ENCODE results near the gene TMEM109. TPM values are rescaled to one million over a fixed set of nuclear protein-coding genes. Genes with fewer than 3 reads are reported as not detected.

Gene TMEM109
- total RNA-seq, 4 donors from 2014 or later = 35.2 to 47.2 (median 45.1) TPM

DNA sequence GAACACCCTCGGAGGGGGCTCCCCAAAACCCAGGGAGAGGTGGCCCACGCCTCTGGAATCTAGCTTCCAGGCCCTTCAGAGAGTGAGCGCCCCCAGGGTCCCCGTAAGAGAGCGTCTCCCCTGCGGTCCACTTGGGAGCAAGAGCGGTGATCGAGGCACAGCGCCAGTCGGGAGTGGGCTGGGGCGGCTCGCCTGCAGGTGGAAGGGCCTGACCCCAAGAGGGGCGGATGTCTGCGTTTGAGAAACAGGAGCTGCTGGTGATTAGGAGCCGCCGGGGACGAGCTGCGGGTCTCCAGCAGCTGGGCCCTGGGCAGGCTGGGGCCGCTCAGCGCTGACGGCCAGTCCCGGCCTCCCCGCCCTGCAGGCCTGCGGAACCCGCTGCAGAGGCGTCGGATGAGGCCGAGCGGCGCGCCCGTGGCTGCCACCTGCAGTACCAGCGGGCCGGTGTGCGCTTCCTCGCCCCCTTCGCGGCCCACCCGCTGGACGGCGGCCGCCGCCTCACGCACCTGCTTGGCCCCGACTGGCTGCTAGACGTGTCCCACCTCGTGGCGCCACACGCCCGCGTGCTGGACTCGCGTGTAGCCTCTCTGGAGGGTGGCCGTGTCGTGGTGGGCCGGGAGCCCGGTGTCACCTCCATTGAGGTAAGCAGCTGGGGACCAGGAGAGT is 20.3 kb downstream of the TMEM109 start:
- H3K36me3 ChIP-seq = no peaks in the 10 kb centered on the region
- 92% methylated on average over 34 of the region's 57 CpGs; no CpG with 5 or more reads in 1 of the 2 donors for WGBS, 2 donors (ENCODE audit: low coverage in 1 of 2)
- H3K4me1 ChIP-seq = no peaks in the 10 kb centered on the region
- H3K27me3 ChIP-seq = no peaks in the 10 kb centered on the region
- H3K9me3 ChIP-seq = no peaks in the 10 kb centered on the region
- H3K27ac ChIP-seq = no peak overlapping the region
- intact Hi-C loops (cut with DNase I; ENCODE audit: low total_unique reads) (no loop called here), in situ Hi-C loops (cut with MboI; ENCODE audit: low pct_ligation_motif_present in 1 of 4, low pct_unique_long_range_greater_than_20kb in 1 of 4, low sequenced_read_pairs in 3 of 4) (no loop called here)
- no peak for DNase-seq
- TF ChIP-seq POLR2A (IDR thresholded peaks at IDR 0.05) (no peak), POLR2AphosphoS5 (IDR thresholded peaks at IDR 0.05) (no peak), EP300 (IDR thresholded peaks at IDR 0.05; ENCODE audit: low read depth) (no peak)
- TF ChIP-seq, protein P1, sequence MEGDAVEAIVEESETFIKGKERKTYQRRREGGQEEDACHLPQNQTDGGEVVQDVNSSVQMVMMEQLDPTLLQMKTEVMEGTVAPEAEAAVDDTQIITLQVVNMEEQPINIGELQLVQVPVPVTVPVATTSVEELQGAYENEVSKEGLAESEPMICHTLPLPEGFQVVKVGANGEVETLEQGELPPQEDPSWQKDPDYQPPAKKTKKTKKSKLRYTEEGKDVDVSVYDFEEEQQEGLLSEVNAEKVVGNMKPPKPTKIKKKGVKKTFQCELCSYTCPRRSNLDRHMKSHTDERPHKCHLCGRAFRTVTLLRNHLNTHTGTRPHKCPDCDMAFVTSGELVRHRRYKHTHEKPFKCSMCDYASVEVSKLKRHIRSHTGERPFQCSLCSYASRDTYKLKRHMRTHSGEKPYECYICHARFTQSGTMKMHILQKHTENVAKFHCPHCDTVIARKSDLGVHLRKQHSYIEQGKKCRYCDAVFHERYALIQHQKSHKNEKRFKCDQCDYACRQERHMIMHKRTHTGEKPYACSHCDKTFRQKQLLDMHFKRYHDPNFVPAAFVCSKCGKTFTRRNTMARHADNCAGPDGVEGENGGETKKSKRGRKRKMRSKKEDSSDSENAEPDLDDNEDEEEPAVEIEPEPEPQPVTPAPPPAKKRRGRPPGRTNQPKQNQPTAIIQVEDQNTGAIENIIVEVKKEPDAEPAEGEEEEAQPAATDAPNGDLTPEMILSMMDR (IDR thresholded peaks at IDR 0.05) = no peak
- H3K4me3 ChIP-seq = no peak overlapping the region

DNA sequence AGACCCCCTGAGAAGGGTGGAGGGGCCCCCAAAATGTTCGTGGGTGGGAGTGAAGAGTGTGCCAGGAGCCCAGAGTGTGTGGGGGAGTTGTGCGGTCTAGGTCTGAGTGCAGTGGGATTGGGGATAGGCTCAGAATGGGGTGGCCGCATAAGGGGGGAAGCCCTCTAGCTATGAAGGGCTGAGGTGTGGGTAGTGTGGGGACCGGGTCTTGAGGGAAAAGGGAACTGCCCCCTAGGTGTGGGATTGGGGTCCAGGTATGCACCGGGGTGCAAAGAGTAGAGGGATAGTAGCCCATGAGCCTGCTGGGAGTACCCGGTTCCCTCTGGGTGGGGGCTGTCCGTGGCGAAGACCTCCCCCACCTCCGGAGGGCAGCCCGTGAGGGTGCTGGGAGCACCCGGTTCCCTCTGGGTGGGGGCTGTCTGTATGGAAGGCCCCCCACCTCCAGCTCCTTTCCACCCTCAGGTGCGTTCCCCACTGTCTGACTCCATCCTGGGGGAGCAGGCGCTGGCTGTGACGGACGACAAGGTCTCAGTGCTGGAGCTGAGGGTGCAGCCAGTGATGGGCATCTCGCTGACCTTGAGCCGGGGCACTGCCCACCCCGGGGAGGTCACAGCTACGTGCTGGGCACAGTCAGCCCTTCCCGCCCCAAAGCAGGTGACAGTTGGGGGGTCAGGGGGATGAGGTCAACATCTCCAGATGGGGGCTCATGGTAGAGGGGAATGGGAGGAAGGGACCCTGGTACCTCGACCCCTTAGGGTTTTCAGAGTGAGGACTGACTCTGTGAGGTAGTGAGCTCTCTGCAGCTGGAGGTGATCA is 21.0 kb downstream of the TMEM109 start:
- H3K27ac ChIP-seq = no peak overlapping the region
- intact Hi-C loops (cut with DNase I; ENCODE audit: low total_unique reads) (no loop called here), in situ Hi-C loops (cut with MboI; ENCODE audit: low pct_ligation_motif_present in 1 of 4, low pct_unique_long_range_greater_than_20kb in 1 of 4, low sequenced_read_pairs in 3 of 4) (no loop called here)
- 87% methylated on average over 21 of the region's 21 CpGs; no CpG with 5 or more reads in 1 of the 2 donors for WGBS, 2 donors (ENCODE audit: low coverage in 1 of 2)
- H3K27me3 ChIP-seq = no peaks in the 10 kb centered on the region
- TF ChIP-seq EP300 (IDR thresholded peaks at IDR 0.05; ENCODE audit: low read depth) = no peak
- TF ChIP-seq POLR2AphosphoS5 (IDR thresholded peaks at IDR 0.05) = no peak
- no peak for TF ChIP-seq POLR2A (IDR thresholded peaks at IDR 0.05)
- TF ChIP-seq, protein P1 (IDR thresholded peaks at IDR 0.05) = no peak
- H3K36me3 ChIP-seq = no peaks in the 10 kb centered on the region
- H3K9me3 ChIP-seq = no peaks in the 10 kb centered on the region
- no peaks in the 10 kb centered on the region for H3K4me1 ChIP-seq
- DNase-seq = no peak
- no peak overlapping the region for H3K4me3 ChIP-seq

DNA sequence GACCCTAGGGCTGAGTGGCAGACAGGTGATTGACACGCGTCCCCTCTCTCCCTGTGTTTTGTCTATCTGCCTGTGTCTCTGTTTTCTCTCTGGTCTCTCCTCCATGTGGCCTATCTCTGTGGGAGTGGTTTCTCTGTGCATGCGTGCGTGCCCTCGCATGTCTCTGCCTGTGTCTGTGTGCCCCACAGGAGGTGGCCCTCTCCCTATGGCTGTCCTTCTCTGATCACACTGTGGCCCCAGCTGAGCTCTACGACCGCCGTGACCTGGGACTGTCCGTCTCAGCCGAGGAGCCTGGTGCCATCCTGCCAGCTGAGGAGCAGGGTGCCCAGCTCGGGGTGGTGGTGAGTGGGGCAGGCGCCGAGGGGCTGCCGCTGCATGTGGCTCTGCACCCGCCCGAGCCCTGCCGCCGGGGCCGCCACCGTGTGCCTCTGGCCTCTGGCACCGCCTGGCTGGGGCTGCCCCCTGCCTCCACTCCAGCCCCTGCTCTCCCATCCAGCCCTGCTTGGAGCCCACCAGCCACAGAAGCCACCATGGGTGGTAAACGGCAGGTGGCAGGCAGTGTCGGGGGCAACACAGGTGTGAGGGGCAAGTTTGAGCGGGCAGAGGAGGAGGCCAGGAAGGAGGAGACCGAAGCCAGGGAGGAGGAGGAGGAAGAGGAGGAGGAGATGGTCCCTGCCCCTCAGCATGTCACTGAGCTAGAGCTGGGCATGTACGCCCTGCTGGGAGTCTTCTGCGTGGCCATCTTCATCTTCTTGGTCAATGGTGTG is 21.9 kb downstream of the TMEM109 start:
- no peak overlapping the region for H3K27ac ChIP-seq
- in situ Hi-C loops (cut with MboI; ENCODE audit: low pct_ligation_motif_present in 1 of 4, low pct_unique_long_range_greater_than_20kb in 1 of 4, low sequenced_read_pairs in 3 of 4) = no loop called here
- intact Hi-C loops (cut with DNase I; ENCODE audit: low total_unique reads) = no loop called here

More for the DNA sequence above, 21.9 kb downstream of the TMEM109 start:
- no peak for TF ChIP-seq EP300 (IDR thresholded peaks at IDR 0.05; ENCODE audit: low read depth)
- TF ChIP-seq POLR2AphosphoS5 (IDR thresholded peaks at IDR 0.05) = no peak
- TF ChIP-seq, protein P1 (IDR thresholded peaks at IDR 0.05) = no peak
- TF ChIP-seq POLR2A (IDR thresholded peaks at IDR 0.05) = no peak
- no peaks in the 10 kb centered on the region for H3K36me3 ChIP-seq
- 89% methylated on average over 27 of the region's 27 CpGs; no CpG with 5 or more reads in 1 of the 2 donors for whole genome bisulfite sequencing, 2 donors (ENCODE audit: low coverage in 1 of 2)
- no peaks in the 10 kb centered on the region for H3K9me3 ChIP-seq
- no peak for DNase-seq
- no peaks in the 10 kb centered on the region for H3K4me1 ChIP-seq
- no peaks in the 10 kb centered on the region for H3K27me3 ChIP-seq
- H3K4me3 ChIP-seq = no peak overlapping the region
